Activated CD4-positive, alpha-beta T cell treated with anti-CD3 and anti-CD28 coated beads, Interleukin-2, amount 50 U/mL, for 24 hours (primary cell): ENCODE results near the gene TUBA1B.

Experiments
- DNase-seq, 2 donors: peaks; one replicate each; pipeline ENCODE4 v3.0.0-alpha.2; 2020; ENCODE audit warnings: low read depth in 1 of 2, low spot score in 1 of 2

The TUBA1B gene

GRCh38 chr12:49091056-49091835, 39.9 kb downstream of the TUBA1B start:
- DNase-seq: no peak

GRCh38 chr12:49089821-49090773, 41.1 kb downstream of the TUBA1B start:
- DNase-seq: no peak

- no peak for DNase-seq
Measured at GRCh38 chr12:49088932-49089330, 42.3 kb downstream of the TUBA1B start.

- peak; percentile 43 to 72 for DNase-seq
Measured at GRCh38 chr12:49088150-49088931, 42.9 kb downstream of the TUBA1B start.

- no peak for DNase-seq
Measured at GRCh38 chr12:49086116-49086515, 45.1 kb downstream of the TUBA1B start.

GRCh38 chr12:49084438-49084837, 46.8 kb downstream of the TUBA1B start:
- DNase-seq: no peak

- no peak for DNase-seq
Measured at GRCh38 chr12:49079793-49080192, 51.4 kb downstream of the TUBA1B start.
